ENCODE results near the gene CENPN.

Gene CENPN

DNA sequence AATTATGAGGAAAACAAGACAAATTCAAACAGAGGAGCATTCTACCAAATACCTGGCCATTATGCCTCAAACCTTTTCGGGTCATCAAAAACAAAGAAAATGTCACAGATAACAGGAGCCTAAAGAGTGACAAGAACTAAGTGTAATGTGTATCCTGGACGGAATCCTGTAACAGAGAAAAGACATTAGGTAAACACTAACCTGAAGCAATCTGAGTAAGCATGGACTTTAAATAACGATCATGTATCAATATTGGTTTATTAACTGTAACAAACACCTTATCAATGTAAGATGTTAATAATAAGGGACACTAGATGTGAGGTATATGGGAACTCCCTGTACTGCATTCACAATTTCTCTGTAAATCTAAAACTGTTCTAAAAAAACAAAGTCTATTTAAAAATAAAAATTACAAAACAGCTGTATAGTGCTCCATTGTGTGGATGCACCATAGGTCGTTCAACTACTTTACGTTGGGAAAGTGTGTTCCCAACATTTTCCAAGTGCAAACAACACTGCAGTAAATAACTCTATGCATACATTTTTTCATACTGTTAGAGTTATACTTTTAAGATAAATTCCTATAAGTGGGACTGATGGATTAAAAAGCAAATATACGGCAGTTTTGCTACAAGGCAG lies 15.1 kb upstream of the CENPN start:
- DNase-seq = no peak

DNA sequence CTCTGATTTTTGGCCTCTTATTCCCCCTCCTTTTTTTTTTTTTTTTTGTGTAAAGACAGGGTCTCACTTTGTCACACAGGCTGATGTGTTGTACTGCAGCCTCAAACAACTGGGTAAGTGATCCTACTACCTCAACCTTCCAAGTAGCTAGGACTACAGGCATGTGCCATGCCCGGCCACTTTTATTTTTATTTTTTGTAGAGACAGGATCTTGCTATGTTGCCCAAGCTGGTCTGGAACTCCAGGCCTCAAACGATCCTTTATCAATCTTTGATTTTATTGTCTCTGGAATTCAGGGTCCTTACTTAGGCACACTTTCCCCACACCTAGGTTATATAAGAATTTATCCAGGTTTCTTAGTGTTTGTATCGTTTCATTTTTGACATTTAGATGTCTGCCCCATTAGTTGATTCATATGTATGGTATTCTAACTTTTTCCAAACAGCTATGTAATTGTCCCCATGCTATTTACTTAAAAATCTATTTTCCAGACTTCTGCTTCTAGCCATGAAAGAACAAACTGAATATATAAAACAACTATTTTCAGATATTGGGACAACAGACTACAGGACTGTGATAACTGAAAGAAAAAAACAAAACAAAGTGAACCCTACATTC lies 14.2 kb upstream of the CENPN start:
- no peak for DNase-seq

DNA sequence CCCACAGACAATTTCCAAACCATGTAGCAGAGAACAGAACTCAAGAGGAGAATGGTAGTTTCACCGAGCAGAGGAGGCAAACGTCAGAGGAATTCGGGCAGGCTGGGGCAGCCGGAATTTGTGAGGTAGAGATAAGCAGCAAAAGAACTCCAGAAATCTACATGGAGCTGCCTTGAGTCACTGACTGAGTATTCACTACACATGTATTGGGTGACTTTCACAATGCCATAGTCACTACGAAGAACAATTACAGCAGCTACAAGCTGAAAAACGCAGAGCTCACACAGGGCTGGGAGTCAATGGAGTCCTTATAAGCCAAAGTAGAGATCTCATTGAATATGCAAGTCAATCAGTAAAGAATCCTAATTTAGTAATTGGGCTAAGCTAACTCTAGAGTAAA lies 13.7 kb upstream of the CENPN start:
- no peak for DNase-seq

DNA sequence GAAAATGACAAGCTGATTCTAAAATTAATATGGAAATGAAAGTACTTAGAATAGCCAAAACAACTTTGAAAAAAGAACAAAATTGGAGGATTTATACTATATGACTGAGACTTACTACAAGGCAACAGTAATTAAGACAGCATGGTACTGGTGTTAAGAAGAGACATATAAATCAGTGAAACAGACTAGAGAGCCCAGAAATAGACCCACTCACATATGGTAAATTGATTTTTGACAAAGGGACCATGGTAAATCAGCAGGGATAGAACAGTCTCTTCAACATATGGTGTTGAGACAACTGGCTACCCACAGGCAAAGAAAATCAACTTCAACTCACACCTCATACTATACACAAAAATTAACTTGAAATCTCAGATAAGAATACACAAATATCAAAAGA lies 13.2 kb upstream of the CENPN start:
- no peak for DNase-seq

DNA sequence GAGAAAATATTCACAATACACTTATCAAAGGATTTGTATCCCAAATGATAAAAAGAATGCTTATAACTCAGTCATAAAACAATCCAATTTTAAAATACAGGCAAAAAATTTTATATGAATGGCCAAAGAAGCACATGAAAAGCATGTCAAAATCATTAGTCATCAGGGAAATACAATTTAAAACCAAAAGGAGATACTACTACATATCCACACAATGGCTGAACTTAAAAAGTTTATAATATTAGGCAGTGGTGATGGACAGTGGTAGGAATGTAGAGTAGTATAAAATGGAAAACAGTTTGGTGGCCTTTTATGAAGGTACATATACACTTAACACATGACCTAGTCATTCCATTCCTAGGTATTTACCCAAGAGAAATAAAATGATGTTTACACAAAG lies 12.6 kb upstream of the CENPN start:
- DNase-seq = no peak

DNA sequence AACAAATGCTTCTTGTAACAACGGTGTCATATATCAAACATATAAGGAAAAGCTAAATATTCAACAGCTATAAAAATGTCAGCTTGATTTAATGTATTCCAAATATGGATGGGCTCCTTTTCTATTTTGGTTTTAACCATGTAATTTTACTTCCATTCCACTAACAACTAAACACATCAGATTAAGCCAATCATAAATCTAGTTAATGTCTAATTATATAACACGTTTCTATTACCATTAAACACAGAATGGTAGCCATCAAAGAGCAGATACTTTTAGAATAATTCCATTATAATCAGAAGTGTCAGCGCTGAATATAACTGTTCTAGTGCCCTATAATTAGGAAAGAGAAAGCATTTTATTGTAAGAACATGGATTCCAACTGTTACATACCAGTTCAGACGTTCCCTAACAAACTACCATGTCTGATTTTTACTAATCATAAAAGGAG lies 10.3 kb upstream of the CENPN start:
- no peak for DNase-seq

DNA sequence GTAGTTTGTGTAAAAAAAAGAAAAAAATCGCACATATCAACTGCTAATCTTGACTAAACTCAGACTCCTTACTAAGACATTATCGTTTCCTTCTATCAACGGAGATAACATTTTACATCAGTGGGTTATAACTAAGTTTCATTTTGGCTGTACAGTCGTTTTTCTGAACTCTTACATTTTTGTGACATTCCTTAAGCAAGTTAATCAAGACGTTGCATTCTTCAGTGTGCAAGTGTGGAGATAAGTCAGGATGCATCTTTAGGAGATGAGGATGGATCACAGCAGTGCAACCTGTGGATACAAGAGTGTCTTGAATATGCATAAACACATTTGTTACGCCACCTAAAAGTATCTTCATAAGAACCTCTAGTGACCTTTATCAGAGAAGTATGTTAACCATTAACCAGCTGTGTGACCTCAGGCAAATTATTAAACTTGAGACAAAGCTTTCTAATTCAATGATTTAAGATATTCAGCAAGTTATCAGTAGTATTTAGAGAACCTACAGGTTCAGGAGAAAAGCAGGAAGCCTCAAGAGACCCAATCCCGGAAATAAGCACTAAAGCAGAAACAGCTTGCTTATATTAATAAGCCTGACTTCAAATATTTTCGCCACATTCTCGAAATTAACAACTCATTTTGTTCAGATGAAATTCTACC lies 9.7 kb upstream of the CENPN start:
- DNase-seq = peak; percentile 38 to 39

DNA sequence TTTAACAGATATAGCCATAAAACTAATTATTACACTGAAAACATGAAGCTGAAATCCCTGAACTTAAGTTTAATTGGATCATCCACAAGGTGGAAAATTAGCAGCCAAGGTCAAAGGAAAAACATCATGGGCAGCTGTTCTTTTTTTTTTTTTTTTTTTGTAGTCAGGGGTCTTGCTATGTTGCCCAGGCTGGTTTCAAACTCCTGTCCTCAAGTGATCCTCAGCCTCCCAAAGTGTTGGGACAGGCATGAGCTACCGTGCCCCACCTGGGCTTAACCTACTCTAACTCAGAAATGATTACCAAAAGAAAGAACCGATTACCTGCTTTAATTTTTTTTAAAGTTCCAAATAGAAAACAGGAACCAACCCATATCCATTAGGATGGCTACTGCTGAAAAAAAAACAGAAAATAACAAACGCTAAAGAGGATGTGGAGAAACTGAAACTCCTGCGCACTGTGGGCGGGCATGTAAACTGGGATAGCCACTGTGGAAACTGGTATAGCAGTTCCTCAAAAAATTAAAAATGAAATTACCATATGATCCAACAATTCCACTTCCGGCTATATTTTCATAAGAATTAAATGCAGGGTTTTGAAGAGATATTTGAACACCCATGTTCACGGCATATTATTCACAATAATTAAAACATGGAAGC lies 8.9 kb upstream of the CENPN start:
- peak; percentile 85 to 87 for DNase-seq

DNA sequence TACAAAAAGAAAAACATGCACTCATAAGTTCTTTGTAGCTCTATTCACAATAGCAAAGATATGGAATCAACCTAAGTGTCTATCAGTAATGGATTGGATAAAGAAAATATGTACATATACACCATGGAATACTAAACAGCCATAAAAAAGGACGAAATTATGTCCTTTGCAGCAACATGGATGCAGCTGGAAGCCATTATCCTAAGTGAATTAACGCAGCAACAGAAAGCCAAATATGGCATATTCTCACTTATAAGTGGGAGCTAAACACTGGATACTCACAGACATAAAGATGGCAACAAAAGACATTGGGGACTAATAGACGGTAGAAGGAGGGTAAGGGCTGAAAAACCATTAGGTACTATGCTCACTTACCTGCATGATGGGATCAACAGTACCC lies 6.1 kb upstream of the CENPN start:
- DNase-seq = no peak

DNA sequence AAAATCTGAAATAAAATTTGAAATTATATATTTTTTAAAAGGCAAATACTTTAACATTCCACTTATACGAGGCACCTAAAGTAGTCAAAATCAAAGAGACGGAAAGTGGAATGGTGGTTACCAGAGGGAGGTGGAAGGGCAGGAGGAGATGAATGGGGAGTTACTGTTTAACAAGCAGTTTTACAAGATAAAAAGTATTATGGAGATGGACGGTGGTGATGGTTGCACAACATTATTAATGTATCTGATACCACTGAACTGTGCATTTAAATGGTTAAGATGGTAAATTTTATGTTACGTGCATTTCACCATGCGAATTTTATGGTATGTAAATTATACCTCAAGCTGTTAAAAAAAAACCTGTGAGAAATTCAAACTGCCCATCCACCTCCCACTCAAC lies 5.7 kb upstream of the CENPN start:
- DNase-seq = no peak

DNA sequence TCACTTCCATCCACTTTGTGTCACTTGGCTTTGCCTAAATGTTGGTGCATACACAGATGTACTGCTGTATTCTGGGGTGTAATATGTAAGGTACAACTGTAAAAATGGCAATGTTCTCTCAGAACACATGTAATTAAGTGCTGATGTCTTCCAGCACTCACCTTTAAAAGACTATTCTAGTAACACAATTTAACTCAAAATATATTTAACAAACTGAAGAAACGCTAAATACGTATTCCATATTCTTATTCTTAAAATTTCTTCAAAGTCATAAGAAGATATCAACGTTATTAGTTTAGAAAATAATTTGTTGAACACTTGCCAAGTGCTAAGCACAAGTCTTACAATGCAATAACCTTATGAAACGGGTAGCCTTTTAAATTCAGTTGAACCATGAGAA lies 4.0 kb upstream of the CENPN start:
- no peak for DNase-seq

DNA sequence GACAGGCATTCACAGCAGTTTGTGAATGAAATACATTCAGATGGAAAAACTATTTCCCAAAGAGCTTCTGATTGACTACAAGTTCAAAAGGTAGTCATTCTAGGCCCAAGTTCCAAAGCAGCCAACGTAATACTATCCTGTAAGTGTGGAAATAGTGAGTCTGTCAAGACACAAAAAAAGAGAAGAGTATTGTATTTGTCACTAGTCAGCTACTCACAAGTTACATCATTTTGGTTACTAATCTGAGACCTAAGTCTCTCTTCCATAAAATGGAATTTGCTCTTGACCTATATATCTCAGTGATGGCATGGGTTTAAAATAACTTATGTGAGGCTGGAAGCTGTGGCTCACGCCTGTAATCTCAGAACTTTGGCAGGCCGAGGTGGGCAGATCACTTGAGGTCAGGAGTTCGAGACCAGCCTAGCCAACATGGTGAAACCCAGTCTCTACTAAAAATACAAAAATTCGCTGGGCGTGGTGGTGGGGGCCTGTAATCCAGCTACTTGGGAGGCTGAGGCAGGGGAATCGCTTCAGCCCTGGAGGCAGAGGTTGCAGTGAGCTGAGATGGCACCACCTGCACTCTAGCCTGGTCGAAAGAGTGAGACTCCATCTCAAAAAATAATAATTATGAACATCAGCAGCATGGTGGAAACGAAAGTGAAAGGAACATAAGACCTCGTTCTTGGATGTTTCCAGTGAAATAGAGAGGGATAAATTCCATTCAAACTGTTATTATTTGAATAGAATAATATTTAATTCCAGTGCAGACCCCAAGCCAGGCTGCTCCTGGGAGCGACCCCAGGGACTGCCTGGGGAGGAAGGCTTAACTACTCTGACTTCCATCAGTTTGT lies 3.2 kb upstream of the CENPN start:
- DNase-seq = peak in 1 of 2 donors; percentile 31

DNA sequence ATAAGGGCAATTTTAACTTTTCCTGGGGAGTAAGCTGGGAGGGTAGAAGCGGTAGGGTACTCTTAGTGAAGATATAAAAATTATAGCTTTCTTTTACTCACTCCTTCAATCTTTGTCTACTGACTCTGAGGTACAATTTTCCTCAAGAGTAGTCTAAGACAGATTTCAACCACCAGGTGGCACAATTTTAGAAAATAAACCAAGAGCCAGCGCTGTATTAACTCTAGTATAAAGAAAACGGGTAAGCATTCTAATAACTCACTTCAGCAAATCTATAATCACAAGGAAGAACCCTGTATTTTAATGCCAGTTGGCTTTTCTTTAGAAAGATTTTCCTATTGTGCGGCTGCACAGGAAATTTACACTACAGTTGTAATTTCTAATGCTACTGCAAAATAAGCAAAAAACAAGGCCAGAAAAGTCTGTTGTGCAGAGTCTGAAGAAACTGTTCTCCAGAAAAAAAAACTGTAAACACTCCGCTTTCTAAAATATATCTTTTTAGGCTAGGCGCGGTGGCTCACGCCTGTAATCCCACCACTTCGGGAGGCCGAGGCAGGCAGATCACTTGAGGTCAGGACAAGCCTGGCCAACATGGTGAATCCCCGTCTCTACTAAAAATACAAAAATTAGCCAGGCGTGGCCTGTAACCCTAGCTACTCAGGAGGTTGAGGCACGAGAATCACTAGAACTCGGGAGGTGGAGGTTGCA lies 2.2 kb upstream of the CENPN start:
- DNase-seq = peak; percentile 37 to 74

DNA sequence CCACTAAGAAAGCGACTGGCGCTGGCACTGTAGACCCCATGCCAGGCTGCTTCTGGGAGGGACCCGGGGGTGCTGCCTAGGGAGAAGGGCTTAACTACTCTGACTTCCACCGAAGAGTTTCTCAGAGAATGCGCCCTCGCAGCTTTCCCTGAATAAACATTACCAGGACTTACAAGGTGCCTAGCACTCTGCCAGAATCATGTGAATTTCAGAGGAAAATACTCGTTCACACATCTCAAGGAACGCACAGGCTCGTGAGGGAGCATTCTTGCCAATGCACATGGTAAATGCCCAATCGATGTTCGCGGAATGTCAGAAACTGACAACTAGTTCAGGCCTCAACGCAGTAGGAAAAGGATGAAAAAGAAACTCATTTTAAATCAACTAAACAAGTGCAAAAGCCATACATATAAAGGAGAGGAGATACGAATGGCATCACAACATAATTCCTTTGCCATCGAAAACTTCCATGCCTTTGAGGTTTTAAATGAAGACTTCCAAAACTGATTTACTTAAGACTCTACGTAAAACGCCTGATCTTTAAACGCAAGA lies 1.3 kb upstream of the CENPN start:
- no peak for DNase-seq

DNA sequence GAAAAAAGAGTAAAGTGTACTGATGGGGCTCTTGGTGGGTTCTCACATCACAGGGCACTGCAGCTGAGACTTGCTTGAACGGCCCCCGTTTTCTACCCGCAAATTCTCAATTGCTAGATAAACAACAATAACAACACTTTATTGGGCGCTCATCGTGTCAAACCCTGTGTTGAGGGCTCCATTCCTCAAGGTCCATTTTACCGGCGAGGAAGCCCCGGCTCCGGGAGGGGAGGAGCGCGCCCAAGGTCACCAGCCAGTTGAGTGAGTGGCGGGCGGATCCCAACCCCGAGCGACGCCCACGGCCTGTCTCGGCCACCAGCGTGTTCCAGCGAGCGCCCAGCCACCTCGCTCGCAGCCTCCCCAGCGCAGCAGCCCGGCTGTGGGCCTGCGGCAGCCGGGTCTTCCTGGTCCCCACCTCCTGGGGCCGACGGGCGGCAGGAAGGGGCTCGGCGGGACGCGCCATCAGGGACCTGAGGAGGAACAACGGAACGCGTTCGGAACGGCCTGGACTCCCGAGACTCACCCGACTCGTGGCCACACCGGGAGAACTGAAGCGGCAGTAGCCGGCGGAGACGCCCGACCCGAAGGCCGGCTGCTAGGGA lies 702 bp upstream of the CENPN start:
- DNase-seq = peak; percentile 77 to 88

DNA sequence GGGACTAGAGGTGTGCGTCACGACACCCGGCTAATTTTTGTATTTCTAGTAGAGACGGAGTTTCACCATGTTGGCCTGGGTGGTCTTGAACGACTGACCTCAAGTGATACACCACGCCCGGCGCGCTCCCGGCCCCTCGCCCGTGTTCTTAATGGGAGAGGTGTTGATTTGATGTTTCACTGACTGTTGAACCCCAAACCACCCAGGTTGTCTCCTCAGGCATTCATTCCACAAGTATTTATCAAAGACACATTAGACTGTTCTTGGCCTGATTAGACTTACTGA lies 1.4 kb downstream of the CENPN start:
- no peak for DNase-seq

DNA sequence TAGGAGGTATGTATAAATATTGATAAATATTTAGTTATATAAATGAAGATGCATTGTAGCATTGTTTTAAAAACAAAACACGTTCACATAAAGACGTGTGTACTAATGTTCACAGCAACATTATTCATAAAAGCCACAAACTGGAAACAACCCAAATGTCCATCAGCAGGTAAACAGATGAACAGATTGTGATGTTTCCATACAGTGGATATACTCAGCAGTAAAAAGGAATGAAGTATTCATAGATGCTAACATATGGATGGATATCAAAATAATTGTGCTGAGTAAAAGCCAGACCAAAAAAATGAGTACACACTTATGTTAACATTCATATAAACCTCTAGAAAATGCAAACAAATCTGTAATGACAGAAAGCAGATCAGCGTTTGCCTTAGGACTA lies 6.0 kb downstream of the CENPN start:
- no peak for DNase-seq

DNA sequence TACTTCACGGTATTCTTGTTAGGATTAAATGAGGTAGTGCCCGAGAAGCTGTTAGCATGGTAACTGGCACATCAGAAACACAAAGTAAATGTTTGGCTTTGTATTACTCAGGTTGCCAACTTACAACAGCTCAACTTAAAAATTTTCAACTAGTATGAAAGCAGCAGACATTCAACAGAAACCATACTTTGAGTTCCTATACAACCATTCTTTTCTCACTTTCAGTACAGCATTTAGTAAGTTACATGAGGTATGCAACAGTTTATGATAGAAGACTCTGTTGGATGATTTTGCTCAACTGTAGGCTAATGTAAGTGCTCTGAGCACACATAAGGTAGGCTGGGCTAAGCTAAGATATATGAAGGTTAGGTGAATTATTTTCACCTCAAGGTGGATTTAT lies 7.7 kb downstream of the CENPN start:
- DNase-seq = no peak

DNA sequence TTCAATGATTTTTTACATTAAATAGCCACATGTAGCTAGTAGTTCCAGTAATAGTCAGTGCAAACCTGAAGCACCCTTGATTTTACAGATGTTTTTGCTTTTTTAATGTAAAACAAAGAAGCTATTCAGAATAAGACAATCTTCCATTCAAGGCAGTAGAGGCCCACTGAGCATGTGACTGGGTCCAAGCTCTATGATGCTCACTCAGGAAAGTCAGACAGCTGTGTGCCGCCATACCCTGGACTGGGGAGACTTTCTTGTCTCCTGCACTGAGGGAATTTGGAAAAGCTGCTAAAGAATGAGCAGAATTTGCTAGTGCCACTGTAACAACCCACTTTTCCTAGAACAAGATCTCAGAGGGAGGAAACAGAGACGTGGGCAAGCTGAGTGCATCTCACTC lies 11.5 kb downstream of the CENPN start:
- DNase-seq = no peak

DNA sequence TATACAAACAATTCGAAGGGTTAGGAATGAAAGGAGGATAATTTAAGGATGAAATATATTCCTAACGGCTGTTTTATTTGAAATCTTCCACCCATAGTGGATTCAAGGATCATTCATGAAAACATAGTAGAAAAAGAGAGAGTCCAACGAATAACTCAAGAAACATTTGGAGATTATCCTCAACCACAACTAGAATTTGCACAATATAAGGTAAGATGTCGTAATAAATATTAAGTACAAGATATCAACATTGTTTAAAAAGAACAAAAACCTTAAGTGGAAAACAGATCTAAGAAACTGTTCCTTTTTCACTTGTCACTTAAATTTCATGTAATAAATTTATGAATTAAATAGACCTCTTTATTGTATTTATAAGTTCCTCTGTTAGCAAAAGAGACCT lies 19.4 kb downstream of the CENPN start:
- no peak for DNase-seq

DNA sequence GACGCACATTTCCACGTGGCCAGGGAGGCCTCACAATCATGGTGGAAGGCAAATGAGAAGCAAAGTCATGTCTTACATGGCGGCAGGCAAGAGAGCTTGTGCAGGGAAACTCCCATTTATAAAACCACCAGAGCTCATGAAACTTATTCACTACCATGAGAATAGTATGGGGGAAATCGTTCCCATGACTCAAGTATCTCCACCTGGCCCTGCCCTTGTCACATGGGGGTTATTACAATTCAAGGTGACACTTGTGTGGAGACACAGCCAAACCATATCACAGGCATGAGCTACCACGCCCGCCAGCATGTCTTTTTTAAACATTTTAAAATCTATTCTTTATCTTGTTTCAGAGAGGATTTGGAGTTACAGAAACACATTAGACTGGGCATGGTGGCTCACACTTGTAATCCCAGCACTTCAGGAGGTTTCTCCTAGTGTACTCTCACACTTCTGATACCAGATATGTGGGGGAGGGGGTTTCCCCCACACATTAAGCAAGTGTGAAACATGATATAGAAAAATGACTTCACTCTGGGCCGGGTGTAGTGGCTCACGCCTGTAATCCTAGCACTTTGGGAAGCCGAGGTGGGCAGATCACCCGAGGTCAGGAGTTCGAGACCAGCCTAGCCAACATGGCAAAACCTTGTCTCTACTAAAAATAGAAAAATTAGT lies 23.1 kb downstream of the CENPN start:
- no peak for DNase-seq
